GM12872 (cell line): ENCODE data around the gene PCBP4.

Experiments used
- CTCF ChIP-seq: IDR thresholded peaks from 3 replicates; pipeline ENCODE4 v1.5.1; 2011; ENCODE audit warnings: low read depth, mild to moderate bottlenecking, low read length, moderate library complexity; ENCODE audit not compliant: insufficient read depth

The PCBP4 gene

GRCh38 chr3:51968170-51968775 is 1.0 kb upstream of the PCBP4 start:
- no peak for TF ChIP-seq CTCF

GRCh38 chr3:51966922-51967383 is 301 bp downstream of the PCBP4 start:
- no peak for TF ChIP-seq CTCF

- no peak for TF ChIP-seq CTCF
Measured at GRCh38 chr3:51966486-51966885, 768 bp downstream of the PCBP4 start.

- no peak for TF ChIP-seq CTCF
Measured at GRCh38 chr3:51966016-51966415, 1.2 kb downstream of the PCBP4 start.

GRCh38 chr3:51964521-51964920 is 2.7 kb downstream of the PCBP4 start:
- TF ChIP-seq CTCF: no peak

- TF ChIP-seq CTCF: no peak
Measured at GRCh38 chr3:51963951-51964451, 3.3 kb downstream of the PCBP4 start.

GRCh38 chr3:51962854-51963530 is 4.3 kb downstream of the PCBP4 start:
- no peak for TF ChIP-seq CTCF
